CD14-positive monocyte (primary cell): ENCODE data around the gene RTF2. TPM values are rescaled to one million over a fixed set of nuclear protein-coding genes. Genes with fewer than 3 reads are reported as not detected.
A peak's percentile ranks its signal among the peaks of the same experiment; 100 is the strongest.
"Not testable (repeated sequence)": the region's sequence is repeated elsewhere in the genome, so short reads cannot be mapped to it uniquely, and the experiment has no call there.

ENCODE experiments used
- DNase-seq, 3 donors: peaks; one replicate each; pipeline ENCODE4 v3.0.0-alpha.2; 2011 to 2022
- H2AFZ ChIP-seq: 2 replicates; pipeline ENCODE4 v1.6.0; 2012; ENCODE audit warnings: mild to moderate bottlenecking, low read depth, low read length, inconsistent platforms; ENCODE audit not compliant: insufficient read depth, poor library complexity, severe bottlenecking
- H3K27ac ChIP-seq, 2 donors: 1 replicate in 1 of 2; 2 replicates in 1 of 2; pipeline ENCODE4 v1.5.1; 2012 to 2013; ENCODE audit warnings: low read length in 2 of 2, control low read depth in 1 of 2, inconsistent platforms in 1 of 2, low read depth in 1 of 2, mild to moderate bottlenecking in 1 of 2
- H3K27me3 ChIP-seq, 2 donors: one replicate each; pipeline versions ENCODE4 v1.6.0 to v1.6.1; 2011 to 2013; ENCODE audit warnings: low read length in 2 of 2; ENCODE audit not compliant: control insufficient read depth in 2 of 2, insufficient read depth in 2 of 2
- H3K36me3 ChIP-seq, 2 donors: replicated peaks in 1 of 2; 1 replicate in 1 of 2; 2 replicates in 1 of 2; pipeline versions ENCODE4 v1.5.1 to v1.6.1; 2012 to 2013; ENCODE audit warnings: low read length in 2 of 2, control low read depth in 1 of 2, inconsistent platforms in 1 of 2, mild to moderate bottlenecking in 1 of 2; ENCODE audit not compliant: insufficient read depth in 2 of 2, control insufficient read depth in 1 of 2
- H3K4me1 ChIP-seq, 2 donors: 1 replicate in 1 of 2; 2 replicates in 1 of 2; pipeline versions ENCODE4 v1.5.1 to v1.6.1; 2012 to 2013; ENCODE audit warnings: low read length in 2 of 2, control low read depth in 1 of 2, inconsistent platforms in 1 of 2, mild to moderate bottlenecking in 1 of 2, moderate library complexity in 1 of 2; ENCODE audit not compliant: insufficient read depth in 2 of 2, control insufficient read depth in 1 of 2
- H3K4me2 ChIP-seq: replicated peaks from 2 replicates; pipeline ENCODE3; 2012; ENCODE audit warnings: low read length, moderate library complexity, mild to moderate bottlenecking; ENCODE audit not compliant: poor library complexity, severe bottlenecking; ENCODE audit errors: extremely low read depth
- H3K4me3 ChIP-seq, 3 experiments: fragments of 200-600 bp in 1 of 3; sonication (generic) in 1 of 3; replicated peaks in 1 of 3; 1 replicate in 2 of 3; 2 replicates in 1 of 3; pipeline ENCODE4 v1.5.1; 2011 to 2013; ENCODE audit warnings: low read length in 3 of 3, mild to moderate bottlenecking in 3 of 3, control low read depth in 2 of 3, low read depth in 2 of 3, inconsistent platforms in 1 of 3, moderate library complexity in 1 of 3
- H3K79me2 ChIP-seq: 2 replicates; pipeline ENCODE4 v1.6.0; 2012; ENCODE audit warnings: mild to moderate bottlenecking, control low read depth, inconsistent platforms, low read length, moderate library complexity; ENCODE audit not compliant: insufficient read depth
- H3K9ac ChIP-seq: 2 replicates; pipeline ENCODE4 v1.6.0; 2017; ENCODE audit warnings: low read length, mild to moderate bottlenecking; ENCODE audit not compliant: insufficient read depth, poor library complexity, severe bottlenecking
- H3K9me3 ChIP-seq, 2 donors: replicated peaks in 1 of 2; 1 replicate in 1 of 2; 2 replicates in 1 of 2; pipeline versions ENCODE4 v1.5.1 to v1.6.1; 2012 to 2013; ENCODE audit warnings: low read length in 2 of 2, control low read depth in 1 of 2; ENCODE audit not compliant: control insufficient read depth in 1 of 2, insufficient read depth in 1 of 2
- H4K20me1 ChIP-seq: 2 replicates; pipeline ENCODE4 v1.6.0; 2012; ENCODE audit warnings: mild to moderate bottlenecking, low read length, control low read depth, moderate library complexity; ENCODE audit not compliant: insufficient read depth
- H3K27ac Mint-ChIP-seq, 7 donors: one replicate each; pipeline ENCODE4 v1.8.0; 2020; ENCODE audit warnings: mild to moderate bottlenecking in 7 of 7, mixed read lengths in 7 of 7, moderate library complexity in 6 of 7, inconsistent platforms in 2 of 7
- H3K27me3 Mint-ChIP-seq, 3 donors: one replicate each; pipeline ENCODE4 v1.8.0; 2021 to 2022; ENCODE audit warnings: low read depth in 3 of 3, mild to moderate bottlenecking in 3 of 3, mixed read lengths in 3 of 3, moderate library complexity in 3 of 3, inconsistent platforms in 1 of 3
- H3K36me3 Mint-ChIP-seq, 2 donors: one replicate each; pipeline ENCODE4 v1.8.0; 2020; ENCODE audit warnings: mixed read lengths in 2 of 2, inconsistent platforms in 1 of 2, mild to moderate bottlenecking in 1 of 2
- H3K4me1 Mint-ChIP-seq: one replicate; pipeline ENCODE4 v1.8.0; 2020; ENCODE audit warnings: mild to moderate bottlenecking, mixed read lengths
- H3K4me3 Mint-ChIP-seq, 2 donors: one replicate each; pipeline ENCODE4 v1.8.0; 2020; ENCODE audit warnings: mild to moderate bottlenecking in 2 of 2, mixed read lengths in 2 of 2, moderate library complexity in 1 of 2
- H3K9me3 Mint-ChIP-seq, 7 donors: one replicate each; pipeline ENCODE4 v1.8.0; 2020 to 2022; ENCODE audit warnings: mixed read lengths in 7 of 7, mild to moderate bottlenecking in 6 of 7, moderate library complexity in 6 of 7, inconsistent platforms in 2 of 7
- CTCF ChIP-seq: fragments of 200-600 bp; IDR thresholded peaks from one replicate; pipeline ENCODE4 v1.8.0; 2022; ENCODE audit warnings: antibody characterized with exemption, mild to moderate bottlenecking
- WGBS: methylation state at CpG from one replicate; pipeline ENCODE4 v1.1.5; 2013; ENCODE audit warnings: missing lambda C conversion rate; ENCODE audit not compliant: insufficient coverage; 5-methylcytosine and 5-hydroxymethylcytosine counted together
- intact Hi-C, 2 donors: fragments of 100-400 bp; cut with micrococcal nuclease; formaldehyde crosslinking; loops; one replicate each; pipeline versions ENCODE4 v1.15.0 to v1.15.1; 2023
- polyA plus RNA-seq, 3 donors: library from polyadenylated mRNA; depleted of rRNA in 1 of 3; unstranded in 2 of 3; stranded (reverse) in 1 of 3; fragments of 300-500 nt in 2 of 3; fragments of >200 nt in 1 of 3; fragmentation: Illumina TruSeq in 2 of 3; gene quantifications; 1 replicate in 2 of 3; 2 replicates in 1 of 3; pipeline ENCODE4 v1.2.3, GENCODE V29; 2012 to 2021

The RTF2 gene
- polyA plus RNA-seq, 3 donors = 74.3 to 163 (median 148) TPM

DNA sequence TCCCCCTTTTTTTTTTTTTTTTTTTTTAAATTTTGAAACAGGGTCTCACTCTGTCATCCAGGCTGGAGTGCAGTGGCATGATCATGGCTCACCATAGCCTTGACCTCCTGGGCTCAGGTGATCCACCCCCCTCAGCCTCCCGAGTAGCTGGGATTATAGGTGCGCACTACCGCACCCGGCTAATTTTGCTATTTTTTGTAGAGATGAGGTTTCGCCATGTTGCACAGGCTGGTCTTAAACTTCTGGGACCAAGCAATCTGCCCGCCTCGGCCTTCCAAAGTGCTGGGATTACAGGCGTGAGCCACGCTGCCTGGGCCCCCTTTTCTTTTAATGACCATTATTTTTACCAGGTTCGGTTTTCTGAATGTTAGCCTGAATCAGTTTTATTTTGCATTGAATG is 51.1 kb downstream of the RTF2 start:
- 100% methylated on average over 3 of the region's 10 CpGs for WGBS
- Histone ChIP-seq H4K20me1 (peaks cover 7% of the 10 kb centered on the region), H3K79me2 (no peaks in the 10 kb centered on the region), H3K27ac (no peak overlapping the region), H3K4me2 (no peak overlapping the region), H3K4me1 (no peaks in the 10 kb centered on the region), H3K36me3 (peaks cover 58 to 69% of the 10 kb centered on the region in 2 donors), H3K27me3 (no peaks in the 10 kb centered on the region), H3K9ac (no peak overlapping the region), H3K9me3 (peaks cover 35 to 38% of the 10 kb centered on the region in 2 donors), H3K4me3 (no peak overlapping the region), H2AFZ (no peak overlapping the region)
- Mint-ChIP-seq H3K4me3 (no peak overlapping the region), H3K4me1 (no peaks in the 10 kb centered on the region), H3K36me3 (peaks cover 68 to 72% of the 10 kb centered on the region in 2 donors), H3K27ac (no peak overlapping the region), H3K9me3 (peaks cover 34 to 40% (median 39%) of the 10 kb centered on the region in 7 donors), H3K27me3 (peaks cover 0 to 1% (median 0%) of the 10 kb centered on the region in 3 donors)
- intact Hi-C loops = no loop called here
- no peak for DNase-seq
- no peak for TF ChIP-seq CTCF

DNA sequence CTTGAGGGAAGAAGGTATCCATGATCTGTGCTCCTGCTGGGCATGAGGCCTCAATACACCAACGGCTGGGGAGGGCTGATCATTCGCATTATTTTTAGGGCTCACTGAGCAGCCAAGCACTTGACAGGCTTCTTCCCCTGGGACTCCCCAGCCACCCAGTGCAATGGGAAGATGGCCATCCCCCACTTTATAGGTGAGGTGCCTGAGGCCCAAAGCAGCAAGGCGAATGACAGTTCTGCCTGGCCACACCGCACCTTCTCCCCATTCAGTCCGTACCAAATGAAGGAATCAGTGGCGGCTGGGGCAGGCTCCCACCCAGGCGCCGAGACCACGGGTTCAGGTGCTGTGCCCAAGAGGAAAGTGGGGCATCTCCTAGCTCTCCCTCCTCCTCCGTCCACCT is 51.8 kb downstream of the RTF2 start:
- H3K36me3 ChIP-seq = peaks cover 52 to 63% of the 10 kb centered on the region in 2 donors
- no peak overlapping the region for H3K9ac ChIP-seq
- no peak overlapping the region for H3K27ac ChIP-seq
- H4K20me1 ChIP-seq = peaks cover 7% of the 10 kb centered on the region
- no peak for DNase-seq
- peaks cover 0 to 1% (median 0%) of the 10 kb centered on the region in 3 donors for H3K27me3 Mint-ChIP-seq
- peaks cover 34 to 40% (median 39%) of the 10 kb centered on the region in 7 donors for H3K9me3 Mint-ChIP-seq
- H3K9me3 ChIP-seq = peaks cover 35 to 38% of the 10 kb centered on the region in 2 donors
- no peak overlapping the region for H2AFZ ChIP-seq
- H3K4me3 Mint-ChIP-seq = no peak overlapping the region
- no peaks in the 10 kb centered on the region for H3K4me1 Mint-ChIP-seq
- TF ChIP-seq CTCF = no peak
- no peaks in the 10 kb centered on the region for H3K27me3 ChIP-seq
- H3K4me1 ChIP-seq = no peaks in the 10 kb centered on the region
- intact Hi-C loops = no loop called here
- peaks cover 63 to 66% of the 10 kb centered on the region in 2 donors for H3K36me3 Mint-ChIP-seq
- 100% methylated on average over 4 of the region's 10 CpGs for WGBS
- H3K27ac Mint-ChIP-seq = no peak overlapping the region
- H3K4me2 ChIP-seq = no peak overlapping the region
- no peak overlapping the region for H3K4me3 ChIP-seq
- no peaks in the 10 kb centered on the region for H3K79me2 ChIP-seq

DNA sequence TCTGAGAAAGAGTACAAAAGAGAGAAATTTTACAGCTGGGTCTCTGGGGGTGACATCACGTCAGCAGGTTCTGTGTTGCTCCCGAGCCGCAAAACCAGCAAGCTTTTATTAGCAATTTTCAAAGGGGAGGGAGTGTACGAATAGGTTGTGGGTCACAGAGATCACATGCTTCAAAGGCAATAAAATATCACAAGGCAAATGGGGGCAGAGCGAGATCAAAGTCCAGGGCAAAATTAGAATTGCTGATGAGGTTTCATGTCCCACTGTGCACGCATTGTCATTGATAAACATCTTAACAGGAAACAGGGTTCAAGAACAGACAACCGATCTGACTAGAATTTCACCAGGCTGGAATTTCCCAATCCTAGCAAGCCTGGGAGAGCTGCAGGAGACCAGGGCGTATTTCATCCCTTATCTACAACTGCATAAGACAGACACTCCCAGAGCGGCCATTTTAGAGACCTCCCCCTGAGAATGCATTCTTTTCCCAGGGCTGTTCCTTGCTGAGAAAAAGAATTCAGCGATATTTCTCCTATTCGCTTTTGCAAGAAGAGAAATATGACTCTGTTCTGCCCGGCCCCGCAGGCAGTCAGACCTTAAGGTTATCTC is 52.4 kb downstream of the RTF2 start:
- H4K20me1 ChIP-seq, H3K79me2 ChIP-seq, DNase-seq, H2AFZ ChIP-seq, H3K4me1 ChIP-seq, H3K27me3 ChIP-seq, H3K27ac ChIP-seq, H3K4me1 Mint-ChIP-seq, H3K9ac ChIP-seq, H3K4me3 ChIP-seq, H3K4me2 ChIP-seq, intact Hi-C loops, H3K27me3 Mint-ChIP-seq, H3K4me3 Mint-ChIP-seq: not testable (repeated sequence)
- H3K36me3 ChIP-seq = peaks cover 48 to 56% of the 10 kb centered on the region in 2 donors
- H3K9me3 ChIP-seq = peaks cover 35 to 38% of the 10 kb centered on the region in 2 donors
- Mint-ChIP-seq H3K27ac (peak overlapping the region in 1 of 7 donors; percentile 8), H3K36me3 (peaks cover 57 to 59% of the 10 kb centered on the region in 2 donors), H3K9me3 (peaks cover 34 to 40% (median 39%) of the 10 kb centered on the region in 7 donors)
- WGBS = 93% methylated on average over 4 of the region's 13 CpGs
